ENCODE data around the gene HDAC4. TPM values are rescaled to one million over a fixed set of nuclear protein-coding genes. Genes with fewer than 3 reads are reported as not detected.
"Not testable (repeated sequence)": the region's sequence is repeated elsewhere in the genome, so short reads cannot be mapped to it uniquely, and the experiment has no call there.

Gene HDAC4
- polyA plus RNA-seq, 1 donor from 2014 or later = 2.8 TPM

GRCh38 chr2:239041062-239041461 lies 359.8 kb downstream of the HDAC4 start:
- Mint-ChIP-seq H3K27ac (no peak overlapping the region), H3K9me3 (no peaks in the 10 kb centered on the region), H3K27me3 (peaks cover 4% of the 10 kb centered on the region), H3K4me3 (no peak overlapping the region), H3K36me3 (peaks cover 3% of the 10 kb centered on the region), H3K4me1 (peaks cover 0 to 2% (median 0%) of the 10 kb centered on the region in 3 donors)

GRCh38 chr2:239040152-239040761 lies 360.6 kb downstream of the HDAC4 start:
- no peak overlapping the region for H3K27ac Mint-ChIP-seq

GRCh38 chr2:239039479-239039861 lies 361.4 kb downstream of the HDAC4 start:
- Mint-ChIP-seq H3K4me3 (peak overlapping the region in 1 of 4 donors; percentile 28), H3K4me1 (peaks cover 0 to 2% (median 0%) of the 10 kb centered on the region in 3 donors), H3K27me3 (peaks cover 6% of the 10 kb centered on the region), H3K27ac (no peak overlapping the region), H3K9me3 (no peaks in the 10 kb centered on the region), H3K36me3 (peaks cover 3% of the 10 kb centered on the region)

More at GRCh38 chr2:239040152-239040761, 360.6 kb downstream of the HDAC4 start:
- Mint-ChIP-seq H3K9me3 (no peaks in the 10 kb centered on the region), H3K27me3 (peaks cover 4% of the 10 kb centered on the region), H3K4me3 (no peak overlapping the region), H3K36me3 (peaks cover 3% of the 10 kb centered on the region), H3K4me1 (peaks cover 0 to 2% (median 0%) of the 10 kb centered on the region in 3 donors)

GRCh38 chr2:239038773-239039478 lies 361.9 kb downstream of the HDAC4 start:
- H3K27me3 Mint-ChIP-seq = peaks cover 9% of the 10 kb centered on the region

GRCh38 chr2:239038284-239038683 lies 362.5 kb downstream of the HDAC4 start:
- not testable (repeated sequence) for H3K36me3 Mint-ChIP-seq, H3K27ac Mint-ChIP-seq, H3K9me3 Mint-ChIP-seq, H3K27me3 Mint-ChIP-seq, H3K4me3 Mint-ChIP-seq, H3K4me1 Mint-ChIP-seq

More at GRCh38 chr2:239038773-239039478, 361.9 kb downstream of the HDAC4 start:
- Mint-ChIP-seq H3K27ac (peak overlapping the region in 1 of 3 donors; percentile 10), H3K36me3 (peaks cover 3% of the 10 kb centered on the region), H3K4me1 (peaks cover 0 to 2% (median 0%) of the 10 kb centered on the region in 3 donors), H3K4me3 (no peak overlapping the region), H3K9me3 (no peaks in the 10 kb centered on the region)

GRCh38 chr2:239037559-239037910 lies 363.3 kb downstream of the HDAC4 start:
- no peak overlapping the region for H3K27ac Mint-ChIP-seq
- peaks cover 3% of the 10 kb centered on the region for H3K36me3 Mint-ChIP-seq
- no peaks in the 10 kb centered on the region for H3K4me1 Mint-ChIP-seq
- peak overlapping the region in 1 of 4 donors; percentile 6 for H3K4me3 Mint-ChIP-seq
- no peaks in the 10 kb centered on the region for H3K9me3 Mint-ChIP-seq
- peaks cover 9% of the 10 kb centered on the region for H3K27me3 Mint-ChIP-seq

- H3K9me3 Mint-ChIP-seq = no peaks in the 10 kb centered on the region
- no peak overlapping the region for H3K27ac Mint-ChIP-seq
- peaks cover 3% of the 10 kb centered on the region for H3K36me3 Mint-ChIP-seq
- H3K27me3 Mint-ChIP-seq = peaks cover 9% of the 10 kb centered on the region
- H3K4me3 Mint-ChIP-seq = no peak overlapping the region
- no peaks in the 10 kb centered on the region for H3K4me1 Mint-ChIP-seq
Measured at GRCh38 chr2:239036819-239037558, 363.8 kb downstream of the HDAC4 start.

GRCh38 chr2:239035997-239036731 lies 364.7 kb downstream of the HDAC4 start:
- no peaks in the 10 kb centered on the region for H3K4me1 Mint-ChIP-seq
- H3K4me3 Mint-ChIP-seq = no peak overlapping the region
- peaks cover 3% of the 10 kb centered on the region for H3K36me3 Mint-ChIP-seq
- H3K27ac Mint-ChIP-seq = no peak overlapping the region
- no peaks in the 10 kb centered on the region for H3K9me3 Mint-ChIP-seq
- peaks cover 9% of the 10 kb centered on the region for H3K27me3 Mint-ChIP-seq

- H3K4me3 Mint-ChIP-seq = no peak overlapping the region
- H3K4me1 Mint-ChIP-seq = no peaks in the 10 kb centered on the region
- H3K36me3 Mint-ChIP-seq = peaks cover 3% of the 10 kb centered on the region
- H3K9me3 Mint-ChIP-seq = no peaks in the 10 kb centered on the region
- no peak overlapping the region for H3K27ac Mint-ChIP-seq
- H3K27me3 Mint-ChIP-seq = peaks cover 9% of the 10 kb centered on the region
Measured at GRCh38 chr2:239035361-239035814, 365.4 kb downstream of the HDAC4 start.

GRCh38 chr2:239034561-239035341 lies 366.1 kb downstream of the HDAC4 start:
- peaks cover 9% of the 10 kb centered on the region for H3K27me3 Mint-ChIP-seq
- H3K36me3 Mint-ChIP-seq = peaks cover 3% of the 10 kb centered on the region
- H3K27ac Mint-ChIP-seq = no peak overlapping the region
- H3K9me3 Mint-ChIP-seq = no peaks in the 10 kb centered on the region
- no peaks in the 10 kb centered on the region for H3K4me1 Mint-ChIP-seq
- H3K4me3 Mint-ChIP-seq = no peak overlapping the region

- Mint-ChIP-seq H3K27ac (no peak overlapping the region), H3K36me3 (peaks cover 3% of the 10 kb centered on the region), H3K9me3 (no peaks in the 10 kb centered on the region), H3K27me3 (peaks cover 9% of the 10 kb centered on the region), H3K4me3 (no peak overlapping the region), H3K4me1 (no peaks in the 10 kb centered on the region)
Measured at GRCh38 chr2:239033801-239034560, 366.8 kb downstream of the HDAC4 start.

GRCh38 chr2:239029958-239030357 lies 370.9 kb downstream of the HDAC4 start:
- Mint-ChIP-seq H3K4me1 (no peaks in the 10 kb centered on the region), H3K36me3 (no peaks in the 10 kb centered on the region), H3K27me3 (peaks cover 5% of the 10 kb centered on the region), H3K27ac (no peak overlapping the region), H3K9me3 (no peaks in the 10 kb centered on the region), H3K4me3 (no peak overlapping the region)

GRCh38 chr2:239028253-239028619 lies 372.6 kb downstream of the HDAC4 start:
- no peaks in the 10 kb centered on the region for H3K36me3 Mint-ChIP-seq
- no peaks in the 10 kb centered on the region for H3K4me1 Mint-ChIP-seq
- H3K27me3 Mint-ChIP-seq = no peaks in the 10 kb centered on the region
- H3K27ac Mint-ChIP-seq = no peak overlapping the region
- no peak overlapping the region for H3K4me3 Mint-ChIP-seq
- no peaks in the 10 kb centered on the region for H3K9me3 Mint-ChIP-seq
